Lower lobe of right lung (tissue), 2 donors: ENCODE results near the gene FBXO3. TPM values are rescaled to one million over a fixed set of nuclear protein-coding genes. Genes with fewer than 3 reads are reported as not detected.

Experiments used
- ATAC-seq, 2 donors: fragments of 200-7000 bp; cut with Tn5 transposase; one replicate each; pipeline ENCODE4 v1.9.1; 2020 to 2022; ENCODE audit warnings: mild to moderate bottlenecking in 2 of 2, moderate library complexity in 2 of 2
- DNase-seq: peaks from one replicate; pipeline ENCODE4 v3.0.0-alpha.2; 2020
- H3K27ac ChIP-seq: fragments of 200-600 bp; one replicate; pipeline ENCODE4 v1.8.0; 2022
- H3K27me3 ChIP-seq: fragments of 200-600 bp; one replicate; pipeline ENCODE4 v1.8.0; 2022; ENCODE audit warnings: low read depth
- H3K36me3 ChIP-seq: fragments of 200-600 bp; one replicate; pipeline ENCODE4 v1.8.0; 2022; ENCODE audit warnings: mild to moderate bottlenecking
- H3K4me1 ChIP-seq: fragments of 200-600 bp; one replicate; pipeline ENCODE4 v1.8.0; 2022
- H3K4me3 ChIP-seq: fragments of 200-600 bp; one replicate; pipeline ENCODE4 v1.8.0; 2022; ENCODE audit warnings: mild to moderate bottlenecking
- H3K9me3 ChIP-seq: fragments of 200-600 bp; one replicate; pipeline ENCODE4 v1.8.0; 2022
- CTCF ChIP-seq: fragments of 200-600 bp; IDR thresholded peaks from one replicate; pipeline ENCODE4 v1.8.0; 2022; ENCODE audit warnings: antibody characterized with exemption, mild to moderate bottlenecking
- intact Hi-C: fragments of 100-400 bp; cut with DNase I; formaldehyde crosslinking; loops from one replicate; pipeline ENCODE4 v1.11.0; 2022
- total RNA-seq: library from RNA; stranded (reverse); fragmentation: NEBNext Ultra II Directional; extraction: Animal tissue kit (Norgen Biotek cat#: 25700); gene quantifications from one replicate; pipeline ENCODE4 v1.2.1, GENCODE V29; 2021
- donor health status: DM: no; HTN: yes; CAD: no; lungs with severe emphysema.

The FBXO3 gene
- total RNA-seq, 1 donor from 2014 or later, result 32.6 TPM

GRCh38 chr11:33724644-33725035 lies 49.7 kb downstream of the FBXO3 start:
- H3K4me1 ChIP-seq, result peaks cover 67% of the 10 kb centered on the region
- no peak overlapping the region for H3K4me3 ChIP-seq
- ATAC-seq, result peak; percentile 40 to 67
- H3K9me3 ChIP-seq, result no peaks in the 10 kb centered on the region
- H3K27me3 ChIP-seq, result no peaks in the 10 kb centered on the region
- DNase-seq, result no peak
- intact Hi-C loops, result no loop called here
- H3K27ac ChIP-seq, result peak overlapping the region; percentile 84
- peaks cover 28% of the 10 kb centered on the region for H3K36me3 ChIP-seq
- no peak for TF ChIP-seq CTCF

- no peak overlapping the region for H3K4me3 ChIP-seq
- peak overlapping the region; percentile 84 for H3K27ac ChIP-seq
- TF ChIP-seq CTCF, result no peak
- H3K9me3 ChIP-seq, result no peaks in the 10 kb centered on the region
- intact Hi-C loops, result no loop called here
- H3K4me1 ChIP-seq, result peaks cover 69% of the 10 kb centered on the region
- ATAC-seq (peak; percentile 60 to 67), DNase-seq (no peak)
- no peaks in the 10 kb centered on the region for H3K27me3 ChIP-seq
- peaks cover 41% of the 10 kb centered on the region for H3K36me3 ChIP-seq
Measured at GRCh38 chr11:33723238-33723881, 51.0 kb downstream of the FBXO3 start.

GRCh38 chr11:33722590-33723234 lies 51.6 kb downstream of the FBXO3 start:
- ATAC-seq (peak; percentile 73), DNase-seq (no peak)
- H3K27me3 ChIP-seq, result no peaks in the 10 kb centered on the region
- H3K4me3 ChIP-seq, result no peak overlapping the region
- TF ChIP-seq CTCF, result no peak
- peaks cover 69% of the 10 kb centered on the region for H3K4me1 ChIP-seq
- no peaks in the 10 kb centered on the region for H3K9me3 ChIP-seq
- intact Hi-C loops, result no loop called here
- H3K27ac ChIP-seq, result peak overlapping the region; percentile 84
- H3K36me3 ChIP-seq, result peaks cover 47% of the 10 kb centered on the region

- Histone ChIP-seq H3K27me3 (no peaks in the 10 kb centered on the region), H3K36me3 (peaks cover 55% of the 10 kb centered on the region), H3K4me1 (peaks cover 71% of the 10 kb centered on the region), H3K4me3 (no peak overlapping the region), H3K27ac (peak overlapping the region; percentile 84), H3K9me3 (no peaks in the 10 kb centered on the region)
- DNase-seq, result no peak
- intact Hi-C loops, result no loop called here
- ATAC-seq, result no peak
- no peak for TF ChIP-seq CTCF
Measured at GRCh38 chr11:33721984-33722383, 52.3 kb downstream of the FBXO3 start.

- TF ChIP-seq CTCF, result no peak
- ATAC-seq (no peak), DNase-seq (no peak)
- Histone ChIP-seq H3K4me1 (peaks cover 74% of the 10 kb centered on the region), H3K4me3 (no peak overlapping the region), H3K27ac (peak overlapping the region; percentile 84), H3K27me3 (no peaks in the 10 kb centered on the region), H3K36me3 (peaks cover 60% of the 10 kb centered on the region), H3K9me3 (no peaks in the 10 kb centered on the region)
- intact Hi-C loops, result no loop called here
Measured at GRCh38 chr11:33721426-33721825, 52.9 kb downstream of the FBXO3 start.
